ENCODE measurements around the gene HIPK4. TPM values are rescaled to one million over a fixed set of nuclear protein-coding genes. Genes with fewer than 3 reads are reported as not detected.

Gene HIPK4
- total and polyA plus RNA-seq, 2 of the 8 experiments (the other 6 are each of a cell fraction or from before 2014, with no cell fraction given), result 0.15 to 0.57 TPM

GRCh38 chr19:40358773-40359172, 31.2 kb downstream of the HIPK4 start:
- Histone ChIP-seq H4K20me1 (replicated peaks in 1 of 2; ENCODE audit: control insufficient read depth in 1 of 2, insufficient read depth in 2 of 2, low read length in 2 of 2) (peaks cover 0 to 6% of the 10 kb centered on the region in 2 experiments), H3K14ac (ENCODE audit: insufficient read length) (no peak overlapping the region), H2AK5ac (ENCODE audit: low read depth, low read length) (no peak overlapping the region), H3K4me1 (replicated peaks in 1 of 4; ENCODE audit: control insufficient read depth in 3 of 4, insufficient read depth in 4 of 4, low read length in 3 of 4) (no peaks in the 10 kb centered on the region; a peak in 1 of 7 replicates), H2AFZ (ENCODE audit: low read length) (no peak overlapping the region), H3K79me1 (ENCODE audit: low read depth, low read length) (no peaks in the 10 kb centered on the region; the same call in 1 of the 2 replicates), H2BK120ac (replicated peaks; ENCODE audit: low read depth, low read length) (no peak overlapping the region), H3K23ac (ENCODE audit: insufficient read length) (no peak overlapping the region), H3K9ac (replicated peaks in 1 of 4; ENCODE audit: extremely low read depth in 1 of 4, low read depth in 3 of 4, low read length in 3 of 4) (no peak overlapping the region), H4K8ac (ENCODE audit: extremely low read depth, insufficient read depth, low read length) (no peak overlapping the region), H3K23me2 (ENCODE audit: low read depth, low read length) (no peaks in the 10 kb centered on the region), H3K36me3 (ENCODE audit: control insufficient read depth in 2 of 4, insufficient read depth in 4 of 4, low read length in 3 of 4) (no peaks in the 10 kb centered on the region), H3K4me3 (ENCODE audit: extremely low read depth in 1 of 4, insufficient read depth in 2 of 4, low read depth in 3 of 4, low read length in 4 of 4) (no peak overlapping the region), H3K56ac (replicated peaks; ENCODE audit: insufficient read length, low read depth, low read length) (no peak overlapping the region), H4K91ac (replicated peaks; ENCODE audit: insufficient read length, low read length) (no peak overlapping the region), H3K9me3 (ENCODE audit: insufficient read depth in 2 of 2, low read depth in 1 of 2, low read length in 1 of 2) (no peaks in the 10 kb centered on the region), H4K5ac (ENCODE audit: insufficient read length, low read depth, low read length) (no peak overlapping the region), H3K4me2 (ENCODE audit: insufficient read depth in 1 of 2, low read depth in 2 of 2, low read length in 2 of 2) (no peak overlapping the region), H3K79me2 (ENCODE audit: control insufficient read depth in 1 of 2, insufficient read depth in 2 of 2, low read length in 2 of 2) (no peaks in the 10 kb centered on the region), H2BK5ac (ENCODE audit: low read depth, low read length) (no peak overlapping the region), H2BK20ac (ENCODE audit: low read length) (no peak overlapping the region), H3K4ac (replicated peaks; ENCODE audit: insufficient read length, low read depth, low read length) (no peak overlapping the region), H3K27ac (ENCODE audit: low read depth, low read length) (no peak overlapping the region), H2BK12ac (ENCODE audit: low read depth, low read length) (no peak overlapping the region), H3K18ac (ENCODE audit: extremely low read depth, low read length) (no peak overlapping the region), H2BK15ac (ENCODE audit: low read length) (no peak overlapping the region), H3K27me3 (replicated peaks in 1 of 4; ENCODE audit: control insufficient read depth in 3 of 4, extremely low read depth in 1 of 4, insufficient read depth in 3 of 4, low read length in 3 of 4) (no peaks in the 10 kb centered on the region)
- DNase-seq (ENCODE audit: low read depth in 1 of 2, low spot score in 2 of 2) (no peak), FAIRE-seq (no peak)
- CTCF ChIA-PET (ENCODE audit: partially characterized antibody), result interaction anchor here (0.6 to 1.0 kb wide), 2 partner anchors 158 to 977 kb away, joined by 3 read pairs; no protein-coding TSS in a partner anchor
- POLR2A ChIA-PET (ENCODE audit: partially characterized antibody), result interaction anchor here (1.0 to 1.4 kb wide), 2 partner anchors 12 to 45 kb away, joined by 3 to 4 read pairs; no protein-coding TSS in a partner anchor
- TF ChIP-seq SIN3A (conservative IDR thresholded peaks at IDR 0.05 in 1 of 2, IDR thresholded peaks at IDR 0.05 in 1 of 2; ENCODE audit: low read depth in 1 of 2, low read length in 2 of 2) (no peak), HDAC2 (IDR thresholded peaks at IDR 0.05; ENCODE audit: borderline replicate concordance in 1 of 2, low read depth in 2 of 2, low read length in 2 of 2) (no peak), KDM5A (IDR thresholded peaks at IDR 0.05; ENCODE audit: low read length) (no peak), PHF8 (conservative IDR thresholded peaks at IDR 0.05; ENCODE audit: low read depth, low read length) (no peak), SP4 (IDR thresholded peaks at IDR 0.05; ENCODE audit: low read length) (no peak), KDM4A (IDR thresholded peaks at IDR 0.05; ENCODE audit: low read depth, low read length, severe bottlenecking) (no peak), CBX5 (IDR thresholded peaks at IDR 0.05; ENCODE audit: low read depth, low read length) (no peak), CREB1 (IDR thresholded peaks at IDR 0.05) (no peak), SIRT6 (IDR thresholded peaks at IDR 0.05; ENCODE audit: low read length) (no peak), RNF2 (IDR thresholded peaks at IDR 0.05; ENCODE audit: borderline replicate concordance, low read depth, low read length, missing control alignments, poor library complexity, severe bottlenecking) (no peak)
- WGBS, 2 experiments (ENCODE audit: extremely low coverage in 1 of 2, insufficient coverage in 1 of 2, insufficient read length in 1 of 2, insufficient replicate concordance in 2 of 2, low coverage in 1 of 2, low lambda C conversion rate in 2 of 2, missing lambda C conversion rate in 1 of 2), result 98% methylated on average over 5 of the region's 5 CpGs; no CpG with 5 or more reads in 1 of the 2 experiments

Measured in H1 (cell line).